Suprapubic skin (tissue), 4 donors: ENCODE measurements around the gene MYADML2. TPM values are rescaled to one million over a fixed set of nuclear protein-coding genes. Genes with fewer than 3 reads are reported as not detected.
"Not testable (repeated sequence)": the region's sequence is repeated elsewhere in the genome, so short reads cannot be mapped to it uniquely, and the experiment has no call there.

Experiments
- DNase-seq, 2 donors: peaks; one replicate each; pipeline ENCODE4 v3.0.0-alpha.2; 2019; ENCODE audit warnings: low spot score in 2 of 2
- H3K27ac ChIP-seq: fragments of 200-600 bp; sonication (generic); one replicate; pipeline ENCODE4 v1.5.1; 2019
- H3K27me3 ChIP-seq: fragments of 200-600 bp; sonication (generic); one replicate; pipeline ENCODE4 v1.5.1; 2019
- H3K36me3 ChIP-seq: fragments of 200-600 bp; sonication (generic); one replicate; pipeline ENCODE4 v1.5.1; 2019
- H3K4me1 ChIP-seq: fragments of 200-600 bp; sonication (generic); one replicate; pipeline ENCODE4 v1.5.1; 2019
- H3K4me3 ChIP-seq: fragments of 200-600 bp; sonication (generic); one replicate; pipeline ENCODE4 v1.5.1; 2019; ENCODE audit warnings: mild to moderate bottlenecking
- H3K9me3 ChIP-seq: fragments of 200-600 bp; sonication (generic); one replicate; pipeline ENCODE4 v1.5.1; 2019
- EP300 ChIP-seq: sonication (generic); formaldehyde crosslinking; IDR thresholded peaks from one replicate; pipeline ENCODE4 v1.6.1; 2017; ENCODE audit warnings: antibody characterized with exemption
- POLR2A ChIP-seq, 2 donors: fragments of 450-650 bp; IDR thresholded peaks; one replicate each; pipeline ENCODE4 v1.6.1; 2017; ENCODE audit warnings: antibody characterized with exemption in 2 of 2, mild to moderate bottlenecking in 2 of 2, moderate library complexity in 2 of 2
- POLR2AphosphoS5 ChIP-seq, 3 donors: sonication (generic); formaldehyde crosslinking; IDR thresholded peaks; one replicate each; pipeline ENCODE4 v1.6.1; 2017; ENCODE audit warnings: antibody characterized with exemption in 3 of 3
- WGBS: methylation state at CpG from one replicate; pipeline ENCODE4 v1.1.5; 2018; 5-methylcytosine and 5-hydroxymethylcytosine counted together
- total RNA-seq, 4 donors: library from RNA; depleted of rRNA; stranded (reverse); fragments of >200 nt; gene quantifications; one replicate each; pipeline ENCODE4 v1.1.0, GENCODE V29; 2016
- TF ChIP-seq, protein P1 (sequence below), 2 donors: fragments of 200-600 bp in 1 of 2; fragments of 450-650 bp in 1 of 2; sonication (generic) in 1 of 2; IDR thresholded peaks; one replicate each; pipeline ENCODE4 v1.5.1; 2016 to 2019; ENCODE audit warnings: antibody characterized with exemption in 2 of 2, mild to moderate bottlenecking in 1 of 2, moderate library complexity in 1 of 2

The MYADML2 gene
- total RNA-seq, 4 donors from 2014 or later = not detected

DNA sequence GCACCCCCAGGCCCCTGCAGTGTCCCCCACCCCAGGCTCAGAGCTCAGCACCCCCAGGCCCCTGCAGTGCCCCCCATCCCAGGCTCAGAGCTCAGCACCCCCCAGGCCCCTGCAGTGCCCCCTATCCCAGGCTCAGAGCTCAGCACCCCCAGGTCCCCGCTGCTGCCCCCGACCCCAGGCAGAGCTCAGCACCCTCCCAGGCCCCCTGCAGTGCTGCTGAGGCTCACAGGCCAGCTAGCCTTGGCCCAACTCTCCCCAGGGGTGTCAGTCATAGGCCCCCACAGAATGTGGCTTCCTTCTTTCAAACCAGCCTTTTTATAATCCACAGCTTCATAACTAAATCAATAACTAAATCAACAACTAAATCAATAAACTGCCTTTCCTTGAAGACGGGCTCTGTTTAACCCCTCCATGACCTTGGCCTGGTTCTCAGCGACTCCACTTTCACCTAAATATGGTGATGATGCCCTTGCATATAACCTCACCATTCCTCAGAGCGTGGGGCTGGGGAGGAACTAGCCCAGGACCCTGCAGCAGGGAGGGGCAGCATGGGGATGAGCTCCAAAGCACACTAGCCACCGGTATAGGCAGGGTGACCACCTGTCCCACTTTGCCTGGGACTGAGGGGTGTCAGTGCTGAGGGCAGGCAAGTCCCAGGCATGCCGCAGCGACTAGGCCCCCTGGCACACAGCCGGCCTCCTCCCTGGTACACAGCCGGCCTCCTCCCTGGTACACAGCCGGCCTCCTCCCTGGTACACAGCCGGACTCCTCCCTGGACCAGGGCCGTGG is 8.9 kb upstream of the MYADML2 start:
- peaks cover 19% of the 10 kb centered on the region for H3K4me1 ChIP-seq
- WGBS = 84% methylated on average over 11 of the region's 13 CpGs
- no peak overlapping the region for H3K4me3 ChIP-seq
- no peak overlapping the region for H3K27ac ChIP-seq
- H3K9me3 ChIP-seq = no peaks in the 10 kb centered on the region
- H3K36me3 ChIP-seq = no peaks in the 10 kb centered on the region
- TF ChIP-seq, protein P1, sequence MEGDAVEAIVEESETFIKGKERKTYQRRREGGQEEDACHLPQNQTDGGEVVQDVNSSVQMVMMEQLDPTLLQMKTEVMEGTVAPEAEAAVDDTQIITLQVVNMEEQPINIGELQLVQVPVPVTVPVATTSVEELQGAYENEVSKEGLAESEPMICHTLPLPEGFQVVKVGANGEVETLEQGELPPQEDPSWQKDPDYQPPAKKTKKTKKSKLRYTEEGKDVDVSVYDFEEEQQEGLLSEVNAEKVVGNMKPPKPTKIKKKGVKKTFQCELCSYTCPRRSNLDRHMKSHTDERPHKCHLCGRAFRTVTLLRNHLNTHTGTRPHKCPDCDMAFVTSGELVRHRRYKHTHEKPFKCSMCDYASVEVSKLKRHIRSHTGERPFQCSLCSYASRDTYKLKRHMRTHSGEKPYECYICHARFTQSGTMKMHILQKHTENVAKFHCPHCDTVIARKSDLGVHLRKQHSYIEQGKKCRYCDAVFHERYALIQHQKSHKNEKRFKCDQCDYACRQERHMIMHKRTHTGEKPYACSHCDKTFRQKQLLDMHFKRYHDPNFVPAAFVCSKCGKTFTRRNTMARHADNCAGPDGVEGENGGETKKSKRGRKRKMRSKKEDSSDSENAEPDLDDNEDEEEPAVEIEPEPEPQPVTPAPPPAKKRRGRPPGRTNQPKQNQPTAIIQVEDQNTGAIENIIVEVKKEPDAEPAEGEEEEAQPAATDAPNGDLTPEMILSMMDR (IDR thresholded peaks at IDR 0.05) = no peak
- TF ChIP-seq POLR2AphosphoS5 (IDR thresholded peaks at IDR 0.05) (no peak), POLR2A (IDR thresholded peaks at IDR 0.05) (no peak), EP300 (no peak)
- no peak for DNase-seq
- H3K27me3 ChIP-seq = peaks cover 40% of the 10 kb centered on the region

DNA sequence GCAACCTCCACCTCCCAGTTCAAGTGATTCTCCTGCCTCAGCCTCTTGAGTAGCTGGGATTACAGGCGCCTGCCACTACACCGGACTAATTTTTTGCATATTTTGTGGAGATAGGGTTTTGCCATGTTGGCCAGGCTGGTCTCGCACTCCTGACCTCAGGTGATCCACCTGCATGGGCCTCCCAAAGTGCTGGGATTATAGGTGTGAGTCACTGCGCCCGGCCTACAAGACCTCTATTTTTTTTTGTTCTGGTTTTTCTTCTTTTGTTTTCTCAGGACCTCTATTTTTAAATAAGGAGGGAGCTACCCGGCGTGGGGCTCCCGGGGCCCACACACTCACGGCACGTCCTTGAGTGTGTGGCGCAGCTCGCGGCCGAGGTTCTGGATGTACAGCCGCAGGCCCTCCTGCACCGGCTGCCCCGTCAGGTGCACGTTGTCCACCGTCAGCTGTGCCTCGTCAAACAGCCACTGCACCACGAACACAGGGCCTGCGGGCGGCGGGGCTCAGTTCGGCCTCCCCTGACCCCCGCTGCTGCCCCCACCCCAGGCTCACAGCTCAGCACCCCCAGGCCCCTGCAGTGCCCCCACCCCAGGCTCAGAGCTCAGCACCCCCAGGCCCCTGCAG is 8.1 kb upstream of the MYADML2 start:
- no peak for TF ChIP-seq EP300
- TF ChIP-seq, protein P1 (IDR thresholded peaks at IDR 0.05) = no peak
- TF ChIP-seq POLR2AphosphoS5 (IDR thresholded peaks at IDR 0.05) = no peak
- no peak for TF ChIP-seq POLR2A (IDR thresholded peaks at IDR 0.05)
- peaks cover 32% of the 10 kb centered on the region for H3K27me3 ChIP-seq
- 94% methylated on average over 26 of the region's 26 CpGs for WGBS
- peaks cover 12% of the 10 kb centered on the region for H3K4me1 ChIP-seq
- H3K27ac ChIP-seq = no peak overlapping the region
- DNase-seq = no peak
- no peaks in the 10 kb centered on the region for H3K9me3 ChIP-seq
- no peaks in the 10 kb centered on the region for H3K36me3 ChIP-seq
- no peak overlapping the region for H3K4me3 ChIP-seq

DNA sequence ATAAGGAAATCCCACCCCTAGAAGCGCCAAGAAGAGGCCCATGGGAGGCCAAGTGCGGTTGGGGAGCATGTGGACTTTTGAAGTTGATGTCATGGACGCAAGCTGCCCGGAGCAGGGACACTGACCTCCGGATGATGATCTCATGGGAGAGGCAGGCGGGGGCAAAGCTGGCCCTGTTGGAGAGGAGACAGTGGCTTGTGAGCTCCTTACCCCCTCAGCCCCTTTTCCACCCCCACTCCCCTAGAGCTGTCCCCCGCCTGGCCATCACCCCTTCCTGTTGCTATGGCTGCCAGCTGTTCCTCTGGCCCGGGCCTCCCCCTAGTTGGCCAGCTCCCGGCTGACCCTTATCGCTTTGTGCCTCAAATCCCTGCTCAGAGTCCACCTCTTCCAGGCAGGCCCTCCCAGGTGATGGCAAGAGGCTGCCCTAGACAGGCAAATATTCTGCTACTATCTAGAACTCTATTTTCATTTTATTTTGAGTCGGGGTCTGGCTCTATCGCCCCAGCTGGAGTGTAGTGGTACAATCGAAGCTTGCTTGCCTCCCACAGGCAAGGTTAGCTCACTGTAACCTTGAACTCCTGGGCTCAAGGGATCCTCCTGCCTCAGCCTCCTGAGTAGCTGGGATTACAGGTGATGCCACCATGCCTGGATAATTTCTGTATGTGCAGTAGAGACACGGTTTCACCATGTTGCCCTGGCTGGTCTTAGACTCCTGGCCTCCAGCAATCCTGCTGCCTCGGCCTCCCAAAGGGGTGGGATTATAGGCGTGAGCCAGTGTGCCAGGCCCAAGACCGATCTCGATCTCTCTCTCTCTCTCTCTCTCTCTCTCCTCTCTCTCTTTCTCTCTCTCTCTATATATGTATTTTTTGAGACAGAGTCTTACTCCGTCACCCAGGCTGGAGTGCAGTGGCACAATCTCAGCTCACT is 7.4 kb upstream of the MYADML2 start:
- TF ChIP-seq, protein P1 (IDR thresholded peaks at IDR 0.05) = no peak
- TF ChIP-seq POLR2A (IDR thresholded peaks at IDR 0.05) (no peak), EP300 (no peak), POLR2AphosphoS5 (IDR thresholded peaks at IDR 0.05) (no peak)
- H3K27me3 ChIP-seq = peaks cover 24% of the 10 kb centered on the region
- no peak for DNase-seq
- no peak overlapping the region for H3K27ac ChIP-seq
- H3K36me3 ChIP-seq = no peaks in the 10 kb centered on the region
- WGBS = 88% methylated on average over 19 of the region's 19 CpGs
- H3K4me1 ChIP-seq = peaks cover 4% of the 10 kb centered on the region
- H3K4me3 ChIP-seq = no peak overlapping the region
- H3K9me3 ChIP-seq = no peaks in the 10 kb centered on the region

DNA sequence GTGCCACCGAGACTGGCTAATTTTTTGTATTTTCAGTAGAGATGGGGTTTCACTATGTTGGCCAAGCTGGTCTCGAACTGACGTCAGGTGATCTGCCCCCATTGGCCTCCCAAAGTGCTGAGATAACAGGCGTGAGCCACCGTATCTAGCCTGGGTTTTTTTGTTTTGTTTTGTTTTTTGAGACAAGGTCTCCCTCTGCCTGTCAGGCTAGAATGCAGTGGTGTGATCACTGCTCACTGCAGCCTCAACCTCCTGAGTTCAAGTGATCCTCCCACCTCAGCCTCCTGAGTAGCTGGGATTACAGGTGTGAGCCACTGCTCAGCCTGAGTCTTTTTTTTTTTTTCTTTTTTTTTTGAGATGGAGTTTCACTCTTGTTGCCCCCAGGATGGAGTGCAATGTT is 6.4 kb upstream of the MYADML2 start:
- WGBS = 79% methylated on average over 5 of the region's 5 CpGs
- peaks cover 15% of the 10 kb centered on the region for H3K27me3 ChIP-seq
- H3K4me1 ChIP-seq = not testable (repeated sequence)

DNA sequence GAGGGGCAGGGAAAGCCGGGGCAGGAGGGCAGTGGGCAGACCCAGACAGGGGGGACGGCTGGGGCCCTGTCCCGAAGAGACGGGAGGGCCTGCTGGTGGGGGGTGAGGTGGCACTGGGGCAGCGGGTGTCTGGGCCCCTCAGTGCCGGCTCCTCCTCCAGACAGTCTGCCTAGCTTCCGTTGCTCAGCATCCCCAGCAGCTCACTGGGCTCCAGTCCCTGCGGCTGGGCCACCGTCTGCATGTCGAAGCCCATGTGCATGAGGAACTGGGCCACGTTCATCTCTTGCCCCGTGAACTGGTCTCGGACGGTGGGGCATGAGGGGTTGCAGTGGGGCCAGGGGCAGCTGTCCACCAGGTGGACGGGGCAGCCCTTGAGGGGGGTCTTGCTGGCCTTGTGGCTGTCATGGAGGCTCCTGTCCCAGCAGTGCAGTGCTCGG is 5.8 kb upstream of the MYADML2 start:
- DNase-seq = no peak
- TF ChIP-seq, protein P1 (IDR thresholded peaks at IDR 0.05) = no peak
- no peak for TF ChIP-seq EP300
- no peak for TF ChIP-seq POLR2A (IDR thresholded peaks at IDR 0.05)
- TF ChIP-seq POLR2AphosphoS5 (IDR thresholded peaks at IDR 0.05) = no peak
- Histone ChIP-seq H3K27me3 (peaks cover 8% of the 10 kb centered on the region), H3K4me1 (no peaks in the 10 kb centered on the region), H3K4me3 (no peak overlapping the region), H3K36me3 (no peaks in the 10 kb centered on the region), H3K9me3 (no peaks in the 10 kb centered on the region), H3K27ac (no peak overlapping the region)
- WGBS = 60% methylated on average over 9 of the region's 16 CpGs

More for the DNA sequence above, 6.4 kb upstream of the MYADML2 start:
- not testable (repeated sequence) for H3K9me3 ChIP-seq, H3K27ac ChIP-seq, H3K4me3 ChIP-seq, H3K36me3 ChIP-seq, DNase-seq
